Measurements from ENCODE around the gene PPP1R37. TPM values are rescaled to one million over a fixed set of nuclear protein-coding genes. Genes with fewer than 3 reads are reported as not detected.
"Not testable (repeated sequence)": the region's sequence is repeated elsewhere in the genome, so short reads cannot be mapped to it uniquely, and the experiment has no call there.

PPP1R37 gene
- total RNA-seq, 4 donors from 2014 or later, result 6.7 to 43.8 (median 24.4) TPM

DNA sequence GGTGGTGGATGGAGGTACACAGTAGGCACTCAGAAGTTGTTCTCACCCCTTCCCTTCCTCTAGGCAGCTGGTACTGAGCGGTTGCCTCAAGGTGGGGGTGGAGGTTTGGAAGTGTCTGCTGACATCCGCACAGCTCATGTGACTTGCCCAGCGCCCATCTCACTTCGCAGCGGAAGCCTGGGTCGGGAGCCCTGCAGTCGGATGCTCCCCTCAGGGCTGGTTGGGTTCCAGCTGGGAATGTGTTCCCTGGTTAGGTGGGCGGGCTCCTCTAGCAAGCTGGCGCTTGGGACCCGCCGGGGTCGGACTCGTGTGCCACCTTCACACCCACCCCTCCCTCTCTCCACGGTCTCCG lies 10.2 kb downstream of the PPP1R37 start:
- peaks cover 8 to 16% of the 10 kb centered on the region in 2 donors for H3K4me1 ChIP-seq

DNA sequence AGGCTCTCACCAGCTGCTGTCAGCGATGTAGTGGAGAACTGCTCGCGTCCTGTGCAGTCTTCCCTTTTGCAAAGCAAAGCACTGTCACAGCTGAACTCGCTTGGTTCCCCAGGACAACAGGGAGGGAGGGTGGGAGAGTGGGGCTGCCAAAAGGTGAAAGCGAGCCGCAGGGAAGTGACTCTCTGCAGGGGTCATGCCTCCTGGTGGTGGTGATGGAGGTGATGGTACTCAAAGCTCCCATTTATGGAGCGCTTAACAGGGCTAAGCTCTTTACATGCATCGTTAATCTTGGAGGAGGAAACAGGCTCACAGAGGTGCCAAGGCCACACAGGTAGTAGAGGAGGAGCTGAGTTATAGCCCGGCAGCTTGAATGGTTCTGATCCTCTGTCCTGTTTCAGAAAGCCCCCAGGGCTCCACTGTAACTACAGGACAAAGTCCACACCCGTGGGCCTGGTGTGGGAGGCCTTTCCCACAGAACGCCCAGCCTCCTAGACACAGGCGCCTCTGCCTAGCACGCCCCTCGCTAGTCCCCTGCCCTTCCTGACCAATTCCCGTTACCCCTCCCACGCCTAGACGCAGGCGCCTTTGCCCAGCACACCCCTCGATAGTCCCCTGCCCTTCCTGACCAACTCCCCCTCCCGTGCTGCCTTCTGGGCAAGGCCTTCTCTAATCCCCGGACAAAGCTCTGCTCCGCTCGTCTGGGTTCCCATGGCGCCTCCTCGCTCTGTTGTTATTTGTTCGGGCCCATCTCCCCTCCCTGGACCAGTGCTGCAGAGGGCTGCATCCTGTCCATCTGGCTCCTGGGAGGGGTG lies 10.7 kb downstream of the PPP1R37 start:
- intact Hi-C loops (cut with DNase I; ENCODE audit: low total_unique reads), result no loop called here
- Histone ChIP-seq H3K4me3 (no peak overlapping the region), H3K36me3 (no peaks in the 10 kb centered on the region), H3K27ac (peak overlapping the region in 1 of 2 donors; percentile 44), H3K4me1 (peaks cover 8 to 12% of the 10 kb centered on the region in 2 donors), H3K27me3 (no peaks in the 10 kb centered on the region), H3K9me3 (no peaks in the 10 kb centered on the region)
- no peak for DNase-seq
- TF ChIP-seq POLR2A (IDR thresholded peaks at IDR 0.05), result no peak
- TF ChIP-seq, protein P1, sequence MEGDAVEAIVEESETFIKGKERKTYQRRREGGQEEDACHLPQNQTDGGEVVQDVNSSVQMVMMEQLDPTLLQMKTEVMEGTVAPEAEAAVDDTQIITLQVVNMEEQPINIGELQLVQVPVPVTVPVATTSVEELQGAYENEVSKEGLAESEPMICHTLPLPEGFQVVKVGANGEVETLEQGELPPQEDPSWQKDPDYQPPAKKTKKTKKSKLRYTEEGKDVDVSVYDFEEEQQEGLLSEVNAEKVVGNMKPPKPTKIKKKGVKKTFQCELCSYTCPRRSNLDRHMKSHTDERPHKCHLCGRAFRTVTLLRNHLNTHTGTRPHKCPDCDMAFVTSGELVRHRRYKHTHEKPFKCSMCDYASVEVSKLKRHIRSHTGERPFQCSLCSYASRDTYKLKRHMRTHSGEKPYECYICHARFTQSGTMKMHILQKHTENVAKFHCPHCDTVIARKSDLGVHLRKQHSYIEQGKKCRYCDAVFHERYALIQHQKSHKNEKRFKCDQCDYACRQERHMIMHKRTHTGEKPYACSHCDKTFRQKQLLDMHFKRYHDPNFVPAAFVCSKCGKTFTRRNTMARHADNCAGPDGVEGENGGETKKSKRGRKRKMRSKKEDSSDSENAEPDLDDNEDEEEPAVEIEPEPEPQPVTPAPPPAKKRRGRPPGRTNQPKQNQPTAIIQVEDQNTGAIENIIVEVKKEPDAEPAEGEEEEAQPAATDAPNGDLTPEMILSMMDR (IDR thresholded peaks at IDR 0.05), result no peak

More for the DNA sequence above, 10.2 kb downstream of the PPP1R37 start:
- peak overlapping the region in 1 of 2 donors; percentile 44 for H3K27ac ChIP-seq
- no peak overlapping the region for H3K4me3 ChIP-seq
- TF ChIP-seq, protein P1 (IDR thresholded peaks at IDR 0.05), result no peak
- no peak for TF ChIP-seq POLR2A (IDR thresholded peaks at IDR 0.05)
- no peaks in the 10 kb centered on the region for H3K9me3 ChIP-seq
- intact Hi-C loops (cut with DNase I; ENCODE audit: low total_unique reads), result no loop called here
- no peak for DNase-seq
- H3K27me3 ChIP-seq, result no peaks in the 10 kb centered on the region
- no peaks in the 10 kb centered on the region for H3K36me3 ChIP-seq

DNA sequence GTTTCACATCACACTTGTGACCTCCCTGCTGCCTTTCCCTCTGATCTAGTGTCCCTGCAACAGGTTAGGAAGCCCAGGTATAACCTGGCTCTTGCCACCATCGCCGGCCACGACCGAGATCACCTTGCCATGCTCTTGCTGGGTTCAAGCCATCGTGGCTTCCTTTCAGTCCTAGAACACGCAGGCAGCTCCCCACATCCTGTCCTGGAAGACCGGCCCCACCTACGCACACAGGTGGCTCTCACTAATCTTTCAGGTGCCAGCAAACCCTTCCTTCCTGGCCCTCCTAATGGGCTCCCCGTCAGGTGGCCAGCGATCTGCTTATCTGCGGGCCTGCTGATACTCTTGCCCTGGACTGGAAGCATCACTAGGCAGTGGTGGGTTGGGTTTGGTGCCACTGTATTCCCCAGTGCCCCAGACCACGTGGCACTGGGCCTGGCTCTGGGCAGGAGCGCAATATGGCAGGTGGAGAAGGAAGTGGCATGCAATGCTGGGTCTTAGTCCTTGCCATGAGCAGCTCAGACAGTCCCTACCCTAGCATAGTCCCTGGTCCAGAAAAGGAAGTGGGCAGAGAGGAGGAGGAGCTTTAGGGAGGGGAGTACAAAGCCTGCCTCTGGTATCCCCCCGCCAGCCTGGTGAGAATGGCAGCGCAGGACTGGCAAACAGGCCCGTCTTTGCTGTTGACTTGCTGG lies 11.8 kb downstream of the PPP1R37 start:
- no peak for TF ChIP-seq POLR2A (IDR thresholded peaks at IDR 0.05)
- TF ChIP-seq, protein P1 (IDR thresholded peaks at IDR 0.05), result no peak
- peaks cover 4 to 8% of the 10 kb centered on the region in 2 donors for H3K4me1 ChIP-seq
- intact Hi-C loops (cut with DNase I; ENCODE audit: low total_unique reads), result no loop called here
- no peak overlapping the region for H3K27ac ChIP-seq
- no peaks in the 10 kb centered on the region for H3K27me3 ChIP-seq
- H3K36me3 ChIP-seq, result no peaks in the 10 kb centered on the region
- no peak overlapping the region for H3K4me3 ChIP-seq
- no peaks in the 10 kb centered on the region for H3K9me3 ChIP-seq
- no peak for DNase-seq

DNA sequence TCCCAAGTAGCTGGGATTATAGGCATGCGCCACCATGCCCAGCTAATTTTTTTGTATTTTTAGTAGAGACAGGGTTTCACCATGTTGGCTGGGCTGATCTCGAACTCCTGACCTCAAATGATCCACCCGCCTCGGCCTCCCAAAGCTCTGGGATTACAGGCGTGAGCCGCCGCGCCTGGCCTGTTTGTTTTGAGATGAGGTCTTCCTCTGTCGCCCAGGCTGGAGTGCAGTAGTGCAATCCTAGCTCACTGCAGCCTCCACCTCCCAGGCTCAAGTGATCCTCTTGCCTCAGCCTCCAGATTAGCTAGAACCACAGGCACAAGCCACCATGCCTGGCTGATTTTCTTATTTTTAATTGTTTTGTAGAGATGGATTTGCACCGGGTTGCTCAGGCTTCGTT lies 13.4 kb downstream of the PPP1R37 start:
- H3K4me3 ChIP-seq; H3K27me3 ChIP-seq; intact Hi-C loops (cut with DNase I; ENCODE audit: low total_unique reads); DNase-seq; H3K4me1 ChIP-seq; H3K9me3 ChIP-seq; H3K27ac ChIP-seq; H3K36me3 ChIP-seq: not testable (repeated sequence)

DNA sequence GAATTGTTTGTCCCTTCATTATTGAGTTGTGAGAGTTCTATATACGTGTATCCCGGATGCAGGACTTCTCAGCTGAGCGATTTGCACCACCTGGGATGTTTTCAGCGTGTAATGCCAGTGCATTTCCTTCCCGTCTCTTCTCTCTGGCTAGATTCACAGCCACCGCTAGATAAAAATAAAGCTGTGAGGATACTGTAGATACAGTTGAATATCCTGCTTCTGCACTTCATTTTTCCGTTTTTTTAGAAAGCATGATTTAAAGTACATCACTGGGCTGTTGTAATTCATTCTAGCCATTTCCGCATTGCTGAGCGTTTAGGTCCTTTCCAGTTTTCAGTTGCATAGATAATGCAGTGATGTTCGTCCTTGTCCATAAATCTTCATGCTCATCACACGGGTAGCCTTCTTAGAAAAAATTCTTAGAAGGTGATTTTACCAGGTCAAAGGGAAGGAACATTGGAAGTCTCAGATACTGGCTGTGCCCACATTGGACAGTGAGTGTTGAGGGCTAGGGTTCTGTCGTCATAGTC lies 14.7 kb downstream of the PPP1R37 start:
- Histone ChIP-seq H3K27ac (no peak overlapping the region), H3K4me1 (peaks cover 3 to 8% of the 10 kb centered on the region in 2 donors), H3K36me3 (no peaks in the 10 kb centered on the region), H3K4me3 (no peak overlapping the region), H3K27me3 (no peaks in the 10 kb centered on the region), H3K9me3 (no peaks in the 10 kb centered on the region)
- DNase-seq, result no peak
- intact Hi-C loops (cut with DNase I; ENCODE audit: low total_unique reads), result no loop called here
- no peak for TF ChIP-seq POLR2A (IDR thresholded peaks at IDR 0.05)
- TF ChIP-seq, protein P1 (IDR thresholded peaks at IDR 0.05), result no peak

All from uterus (tissue), 4 donors.